K562 (cell line): ENCODE data around the gene KRTAP17-1. TPM values are rescaled to one million over a fixed set of nuclear protein-coding genes. Genes with fewer than 3 reads are reported as not detected.

Experiments used
- CEBPG ChIP-seq, 3 experiments: fragments of 200-800 bp in 1 of 3; sonication (Bioruptor generic) in 1 of 3; sonication (generic) in 1 of 3; formaldehyde crosslinking in 1 of 3; IDR thresholded peaks in 2 of 3; conservative IDR thresholded peaks in 1 of 3; 2 replicates each; pipeline versions ENCODE4 v1.6.1 to v1.8.0; 2016 to 2022; ENCODE audit warnings: missing compliant biosample characterization in 2 of 3, missing genetic modification characterization in 2 of 3, mild to moderate bottlenecking in 1 of 3, missing genetic modification reagents in 1 of 3
- REST ChIP-seq, 2 experiments: fragments of 450-650 bp; formaldehyde crosslinking in 1 of 2; IDR thresholded peaks; 2 replicates each; pipeline versions ENCODE4 v1.4.0 to v1.6.1; 2014 to 2020; ENCODE audit warnings: mild to moderate bottlenecking in 2 of 2, borderline replicate concordance in 1 of 2, low read depth in 1 of 2
- ZNF282 ChIP-seq: sonication (generic); formaldehyde crosslinking; IDR thresholded peaks from 2 replicates; pipeline ENCODE4 v1.8.1; 2023; ENCODE audit warnings: missing genetic modification reagents
- polyA plus RNA-seq, 8 experiments: library from polyadenylated mRNA; depleted of rRNA in 4 of 8; stranded (reverse) in 5 of 8; unstranded in 3 of 8; fragments of >200 nt; fragmentation: Nextera tagmentation in 2 of 8; fragmentation: Illumina TruSeq in 1 of 8; extraction: Ambion mirVana in 2 of 8; extraction: Trizol in 1 of 8; gene quantifications; 2 replicates each; pipeline versions ENCODE4 v1.2.1 to v1.2.3, GENCODE V29; 2011 to 2014; ENCODE audit warnings: inconsistent platforms in 1 of 8, missing spikeins in 1 of 8
- total RNA-seq, 7 experiments: library from RNA; depleted of rRNA in 6 of 7; stranded (reverse); fragments of >200 nt in 6 of 7; fragmentation: Illumina TruSeq in 2 of 7; extraction: Trizol in 2 of 7; gene quantifications; 2 replicates each; pipeline versions ENCODE4 v1.2.1 to v1.2.3, GENCODE V29; 2011 to 2021; ENCODE audit warnings: low replicate concordance in 1 of 7
- TF ChIP-seq, protein P1 (sequence below): fragments of 150-350 bp; IDR thresholded peaks from 2 replicates; pipeline ENCODE4 v1.6.1; 2014; ENCODE audit warnings: low read depth, mild to moderate bottlenecking, low read length, borderline replicate concordance

Gene KRTAP17-1
- total and polyA plus RNA-seq, 9 of the 15 experiments (the other 6 are each of a cell fraction or from before 2014, with no cell fraction given): not detected

DNA sequence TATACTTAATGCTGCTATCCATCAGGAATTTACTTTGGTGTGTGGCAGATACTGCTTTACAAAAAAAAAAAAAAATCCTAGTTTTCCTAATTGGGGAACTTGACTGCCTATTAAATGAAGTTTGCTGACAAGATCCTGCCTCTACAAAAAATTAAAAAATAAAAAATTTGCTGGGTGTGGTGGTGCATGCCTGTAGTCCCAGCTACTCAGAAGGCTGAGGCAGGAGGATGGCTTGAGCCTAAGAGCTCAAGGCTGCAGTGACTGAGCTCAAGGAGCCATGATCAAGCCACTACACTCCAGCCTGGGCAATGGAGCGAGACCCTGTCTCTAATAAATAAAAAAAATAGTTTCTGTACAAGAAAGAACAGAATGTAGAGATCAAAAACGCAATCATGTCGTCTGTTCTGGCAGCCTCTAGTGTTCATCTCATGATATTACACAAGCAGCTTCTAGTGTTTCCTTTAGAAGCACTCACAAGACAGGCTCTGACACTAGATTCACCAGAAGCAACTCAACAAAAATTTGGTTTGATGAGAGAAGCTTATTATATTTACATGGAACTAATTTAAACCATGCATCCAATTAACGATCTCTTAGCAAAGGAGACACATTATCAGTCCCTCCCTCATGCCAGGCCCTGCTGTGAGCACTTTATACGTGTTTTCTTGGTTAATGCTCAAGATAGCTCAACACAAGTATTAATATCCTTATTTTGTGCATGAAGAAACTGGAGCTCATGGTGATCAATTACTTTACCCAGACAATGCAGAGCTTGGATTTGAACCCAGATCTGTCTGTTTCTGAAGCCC lies 6.8 kb upstream of the KRTAP17-1 start (continued):
- TF ChIP-seq, protein P1, sequence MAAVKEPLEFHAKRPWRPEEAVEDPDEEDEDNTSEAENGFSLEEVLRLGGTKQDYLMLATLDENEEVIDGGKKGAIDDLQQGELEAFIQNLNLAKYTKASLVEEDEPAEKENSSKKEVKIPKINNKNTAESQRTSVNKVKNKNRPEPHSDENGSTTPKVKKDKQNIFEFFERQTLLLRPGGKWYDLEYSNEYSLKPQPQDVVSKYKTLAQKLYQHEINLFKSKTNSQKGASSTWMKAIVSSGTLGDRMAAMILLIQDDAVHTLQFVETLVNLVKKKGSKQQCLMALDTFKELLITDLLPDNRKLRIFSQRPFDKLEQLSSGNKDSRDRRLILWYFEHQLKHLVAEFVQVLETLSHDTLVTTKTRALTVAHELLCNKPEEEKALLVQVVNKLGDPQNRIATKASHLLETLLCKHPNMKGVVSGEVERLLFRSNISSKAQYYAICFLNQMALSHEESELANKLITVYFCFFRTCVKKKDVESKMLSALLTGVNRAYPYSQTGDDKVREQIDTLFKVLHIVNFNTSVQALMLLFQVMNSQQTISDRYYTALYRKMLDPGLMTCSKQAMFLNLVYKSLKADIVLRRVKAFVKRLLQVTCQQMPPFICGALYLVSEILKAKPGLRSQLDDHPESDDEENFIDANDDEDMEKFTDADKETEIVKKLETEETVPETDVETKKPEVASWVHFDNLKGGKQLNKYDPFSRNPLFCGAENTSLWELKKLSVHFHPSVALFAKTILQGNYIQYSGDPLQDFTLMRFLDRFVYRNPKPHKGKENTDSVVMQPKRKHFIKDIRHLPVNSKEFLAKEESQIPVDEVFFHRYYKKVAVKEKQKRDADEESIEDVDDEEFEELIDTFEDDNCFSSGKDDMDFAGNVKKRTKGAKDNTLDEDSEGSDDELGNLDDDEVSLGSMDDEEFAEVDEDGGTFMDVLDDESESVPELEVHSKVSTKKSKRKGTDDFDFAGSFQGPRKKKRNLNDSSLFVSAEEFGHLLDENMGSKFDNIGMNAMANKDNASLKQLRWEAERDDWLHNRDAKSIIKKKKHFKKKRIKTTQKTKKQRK: no peak
- TF ChIP-seq REST (IDR thresholded peaks at IDR 0.05; ENCODE audit: borderline replicate concordance) (peak; percentile 55; the same call in 1 of the 2 replicates), REST (CRISPR knock-in tag; IDR thresholded peaks at IDR 0.05; ENCODE audit: low read depth) (no peak), CEBPG (CRISPR knock-in tag; IDR thresholded peaks at IDR 0.05) (no peak), CEBPG (tag; conservative IDR thresholded peaks at IDR 0.05 in 1 of 2, IDR thresholded peaks at IDR 0.05 in 1 of 2) (0 out of 4 replicates have a peak, but pooled peaks of 1 of the 2 experiments have one; percentile 8), ZNF282 (no peak)
